Activated gamma-delta T cell treated with Interleukin-2 at 50 U/mL for 16 hours (primary cell): Measurements from ENCODE around the gene PLK4.
"Not testable (repeated sequence)": the region's sequence is repeated elsewhere in the genome, so short reads cannot be mapped to it uniquely, and the experiment has no call there.

Source experiments
- DNase-seq: peaks from one replicate; pipeline ENCODE4 v3.0.0-alpha.2; 2020

The PLK4 gene

DNA sequence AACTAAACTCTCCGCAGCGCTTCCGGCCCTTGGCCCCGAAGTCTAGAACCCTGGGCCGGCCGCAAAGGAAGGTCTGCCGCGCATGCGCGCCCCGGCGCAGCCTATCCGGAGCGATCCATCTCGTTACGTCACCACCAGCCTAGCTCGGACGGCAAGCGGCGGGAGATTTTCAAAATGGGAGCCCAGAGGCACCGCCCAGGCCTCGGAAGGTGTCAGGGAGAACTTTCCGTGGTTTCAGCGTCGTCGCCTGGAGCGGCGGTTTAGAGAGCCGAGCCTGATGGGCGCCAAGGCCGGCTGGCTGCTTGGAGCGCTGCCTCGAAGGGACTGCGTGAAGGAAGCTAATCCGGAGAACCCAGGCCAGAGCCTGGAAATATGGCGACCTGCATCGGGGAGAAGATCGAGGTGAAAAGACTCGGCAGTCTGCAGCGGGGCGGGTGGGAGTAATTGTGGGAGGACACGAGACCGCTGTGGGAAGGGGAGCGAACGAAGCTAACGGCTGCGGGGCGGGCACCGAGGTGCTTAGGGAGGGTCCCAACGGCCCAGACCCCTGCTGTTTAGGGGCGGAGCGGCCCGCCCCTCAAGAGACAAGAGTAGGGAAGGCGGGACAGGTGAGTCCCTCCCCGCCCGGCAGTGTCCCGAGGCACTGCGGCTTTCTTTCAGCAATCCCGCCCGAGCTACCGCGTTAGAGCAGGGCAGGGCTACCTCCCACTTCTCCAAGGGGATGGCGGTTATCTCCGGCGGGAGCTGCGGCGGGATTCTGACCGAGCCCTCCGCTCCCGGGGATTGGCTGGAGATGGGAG is at the start of gene PLK4:
Gene PLK4 (plus strand): TSS at position 131 of the 800 bp plus-strand sequence. CDS start 242 bp downstream, at position 373.
- DNase-seq: peak; percentile 93

DNA sequence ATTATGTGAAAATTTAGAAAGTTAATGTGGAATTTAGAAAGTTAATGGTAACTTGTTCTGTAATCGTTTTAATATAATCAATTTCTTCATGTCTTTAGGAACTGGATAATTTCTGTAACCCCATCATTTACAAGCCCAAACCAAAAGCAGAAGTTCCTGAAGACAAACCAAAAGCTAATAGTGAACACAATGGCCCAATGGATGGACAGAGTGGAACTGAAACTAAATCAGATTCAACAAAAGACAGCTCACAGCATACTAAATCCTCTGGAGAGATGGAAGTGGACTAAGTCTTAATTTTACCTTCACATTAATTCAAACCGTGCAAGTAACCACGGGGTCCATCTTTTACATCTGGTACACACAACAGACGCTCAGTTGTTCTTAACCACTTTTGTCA is 48.1 kb upstream of the PLK4 start:
- no peak for DNase-seq

DNA sequence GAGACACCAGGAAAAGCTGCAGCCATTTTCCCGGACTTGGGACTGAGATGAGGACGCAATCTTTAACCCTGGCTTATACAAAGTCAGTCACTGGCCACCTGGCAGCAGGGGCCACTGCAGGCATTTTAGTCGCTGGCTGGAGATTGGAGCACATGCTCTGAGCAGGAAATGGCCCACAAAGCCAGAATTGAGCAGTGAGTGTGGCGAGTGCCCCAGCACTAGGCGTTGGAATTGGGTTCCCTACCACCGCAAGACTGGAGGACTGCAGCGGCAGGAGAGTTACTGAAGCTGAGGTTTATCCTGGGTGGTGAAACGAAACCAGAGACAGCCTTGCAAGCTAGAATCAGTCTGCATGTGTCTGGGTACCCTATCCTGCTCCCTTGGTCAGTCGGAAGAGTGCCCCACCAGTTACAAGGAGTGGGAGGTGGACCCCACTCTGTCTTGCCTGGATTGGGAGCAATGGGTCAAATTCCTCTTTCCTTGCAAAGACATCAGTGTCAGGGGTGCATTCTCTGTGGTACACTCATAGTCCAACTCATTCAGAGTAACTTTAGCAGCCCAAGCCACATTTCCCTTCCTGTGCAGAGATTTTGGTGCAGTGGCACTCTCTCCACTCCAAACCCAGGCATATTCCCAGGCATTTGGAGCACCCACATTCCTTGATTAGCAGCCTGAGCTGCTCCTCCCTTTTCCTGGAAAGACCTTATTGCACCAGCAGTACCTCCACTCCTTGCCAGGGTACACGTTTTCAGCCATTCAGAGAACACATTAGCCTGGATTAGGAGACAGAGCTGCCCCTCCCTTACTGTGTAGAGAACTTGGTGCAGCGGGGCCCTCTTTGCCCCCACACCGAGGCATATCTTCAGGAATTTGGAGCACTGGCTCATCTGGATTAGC is 36.7 kb upstream of the PLK4 start:
- no peak for DNase-seq

DNA sequence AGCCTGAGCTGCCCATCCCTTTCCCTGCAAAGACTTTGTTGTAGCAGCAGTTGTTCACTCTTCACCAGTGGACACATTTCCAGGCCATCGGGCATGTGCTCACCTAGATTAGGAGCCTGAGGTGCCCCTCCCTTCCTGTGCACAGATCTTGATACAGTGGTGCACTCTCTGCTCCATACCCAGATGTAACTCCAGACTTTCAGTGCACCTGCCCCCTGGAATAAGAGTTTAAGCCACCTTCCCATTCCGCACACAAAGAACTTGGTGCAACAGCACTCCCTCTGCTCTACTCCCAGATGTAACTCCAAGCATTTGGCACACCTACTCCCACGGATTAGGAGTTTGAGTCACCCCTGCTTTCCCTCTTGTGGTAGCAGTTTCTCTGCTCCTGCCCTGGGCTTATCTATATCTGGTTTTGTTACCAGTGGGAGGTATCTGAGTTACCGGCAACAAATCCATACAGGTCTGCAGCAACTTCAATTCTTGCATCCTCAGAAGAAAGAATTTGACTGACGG is 36.0 kb upstream of the PLK4 start:
- DNase-seq: no peak

DNA sequence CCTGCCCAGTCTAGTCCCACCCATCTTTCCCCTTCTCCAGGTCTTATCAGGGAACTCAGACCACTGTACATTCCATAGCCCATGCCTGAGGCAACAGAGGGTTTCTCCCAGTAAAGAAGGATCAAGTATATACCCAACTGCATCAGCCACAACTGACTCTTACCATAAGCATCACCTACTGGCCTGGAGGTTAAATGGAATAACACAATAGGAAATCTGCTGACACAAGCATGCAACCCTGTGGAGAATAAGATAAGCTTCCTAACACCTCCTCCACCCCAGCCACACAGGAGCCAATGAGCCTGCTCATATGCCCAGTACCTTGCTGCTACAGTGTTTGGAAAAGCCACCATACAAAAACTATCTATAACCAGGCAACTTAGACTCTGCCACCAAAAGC is 34.6 kb upstream of the PLK4 start:
- DNase-seq: no peak

DNA sequence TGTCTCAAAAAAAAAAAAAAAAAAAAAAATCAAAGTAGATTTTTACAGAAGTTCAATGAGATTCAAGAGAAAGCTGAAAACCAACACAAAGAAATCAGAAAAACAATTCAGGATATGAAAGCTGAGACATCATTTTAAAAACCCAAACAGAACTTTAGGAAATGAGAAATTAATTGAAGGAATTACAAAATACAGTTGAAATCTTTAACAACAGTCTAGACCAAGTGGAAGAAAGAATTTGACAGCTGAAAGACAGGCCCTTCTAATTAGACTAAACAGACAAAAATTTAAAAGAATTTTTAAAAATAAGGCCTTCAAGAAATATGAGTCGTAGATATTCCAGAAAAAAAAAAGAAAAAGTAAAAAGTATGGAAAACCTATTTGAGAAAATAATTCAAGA is 33.9 kb upstream of the PLK4 start:
- DNase-seq: no peak

DNA sequence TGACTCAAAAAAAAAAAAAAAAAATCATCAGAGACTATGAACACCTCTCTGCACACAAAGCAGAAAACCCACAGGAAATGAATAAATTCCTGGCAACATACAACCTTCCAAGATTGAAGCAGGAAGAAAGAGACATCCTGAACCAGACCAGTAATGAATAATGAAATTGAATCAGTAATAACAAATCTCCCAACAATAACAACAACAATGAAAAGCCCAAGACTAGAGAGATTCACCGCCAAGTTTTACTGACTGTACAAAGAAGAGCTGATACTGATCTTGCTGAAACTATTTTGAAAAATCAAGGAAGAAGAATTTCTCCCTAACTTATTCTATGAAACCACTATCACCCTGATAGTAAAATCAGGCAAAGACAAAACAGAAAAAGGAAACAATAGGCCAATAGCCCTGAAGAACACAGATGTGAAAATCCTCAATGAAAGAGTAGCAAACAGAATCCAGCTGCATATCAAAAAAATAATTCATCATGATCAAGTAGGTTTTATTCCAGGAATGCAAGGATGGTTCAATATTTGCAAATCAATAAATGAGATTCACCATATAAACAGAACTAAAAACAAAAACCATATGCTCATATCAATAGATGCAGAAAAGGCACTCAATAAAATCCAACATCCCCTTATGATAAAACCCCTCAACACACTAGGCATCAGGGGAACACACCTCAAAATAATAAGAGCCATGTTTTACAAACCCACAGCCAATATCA is 31.0 kb upstream of the PLK4 start:
- no peak for DNase-seq

DNA sequence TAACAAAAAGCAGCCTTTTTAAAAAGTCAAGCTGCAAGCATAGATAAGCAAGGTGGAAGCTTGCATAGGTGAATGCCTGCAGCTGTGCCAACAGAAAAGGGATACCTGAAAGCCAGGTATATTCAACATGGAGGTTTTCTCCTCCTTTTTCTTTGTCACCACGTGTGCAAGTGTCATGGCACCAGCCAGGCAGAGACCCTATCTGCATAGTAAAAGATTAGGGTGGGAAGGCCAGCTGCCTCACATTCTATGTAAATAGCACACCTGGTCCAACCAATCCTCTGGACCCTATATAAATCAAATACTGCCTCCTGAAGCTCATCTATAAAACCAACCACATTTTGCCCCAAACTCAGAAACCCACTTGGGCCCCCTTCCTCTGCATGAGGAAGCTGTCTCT is 28.0 kb upstream of the PLK4 start:
- DNase-seq: no peak

DNA sequence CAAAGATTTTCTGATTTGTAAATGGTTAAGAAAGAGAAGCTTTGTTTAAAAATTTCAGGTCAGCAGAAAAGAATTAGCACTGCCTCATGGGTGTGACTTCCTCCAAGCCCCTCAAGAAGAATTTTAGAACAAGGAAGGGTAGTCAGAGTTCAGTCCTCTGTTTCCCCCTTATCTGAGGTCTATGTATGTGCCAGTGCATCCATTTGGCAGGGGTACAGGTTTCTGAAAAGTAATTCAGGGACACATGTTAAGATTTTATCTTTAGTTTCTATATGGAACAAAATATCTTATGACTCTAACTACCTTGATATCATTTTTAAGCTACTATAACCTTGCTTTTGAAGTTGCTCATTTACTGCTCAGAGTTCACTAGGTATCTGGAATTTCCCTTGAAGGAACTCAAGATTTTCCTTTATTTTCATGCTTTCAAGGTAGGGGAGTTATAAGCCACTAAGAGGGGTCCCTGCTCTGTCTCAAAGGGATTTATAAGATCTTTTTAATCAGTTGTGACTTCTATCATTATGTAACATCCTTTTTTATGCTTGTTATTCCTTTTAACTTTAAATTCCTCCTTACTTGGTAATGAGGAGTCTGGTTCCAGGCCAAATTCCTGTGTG is 24.4 kb upstream of the PLK4 start:
- no peak for DNase-seq

DNA sequence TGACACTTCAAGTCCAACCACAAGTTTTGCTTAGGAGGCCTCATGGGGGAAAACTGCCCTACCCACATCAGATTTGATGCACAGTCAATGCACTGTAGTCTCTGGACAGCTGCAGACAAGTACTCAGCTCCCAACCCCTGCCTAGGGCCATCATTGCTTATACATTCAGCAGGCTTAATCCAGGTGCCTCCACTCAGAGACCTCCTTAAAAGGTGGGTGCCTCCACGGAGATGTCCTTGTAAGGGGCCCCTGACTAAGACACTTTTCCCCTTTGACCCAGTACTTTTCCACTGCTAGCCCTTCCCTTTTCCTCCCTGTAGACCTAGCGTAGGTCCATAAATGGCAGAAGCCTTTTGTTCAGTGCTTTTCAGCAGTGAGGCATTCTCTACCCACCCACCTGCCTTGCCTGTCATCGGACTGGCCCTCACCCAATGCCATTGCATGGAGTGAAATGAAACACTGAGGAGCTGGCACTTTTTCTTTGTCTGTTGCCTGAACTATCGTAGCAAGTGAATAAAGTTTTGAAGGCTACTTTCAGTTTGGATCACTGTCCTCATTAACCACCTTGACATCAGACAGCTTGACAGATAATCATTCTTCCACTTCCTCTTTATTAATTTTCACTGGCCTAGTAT is 23.8 kb upstream of the PLK4 start:
- DNase-seq: no peak

DNA sequence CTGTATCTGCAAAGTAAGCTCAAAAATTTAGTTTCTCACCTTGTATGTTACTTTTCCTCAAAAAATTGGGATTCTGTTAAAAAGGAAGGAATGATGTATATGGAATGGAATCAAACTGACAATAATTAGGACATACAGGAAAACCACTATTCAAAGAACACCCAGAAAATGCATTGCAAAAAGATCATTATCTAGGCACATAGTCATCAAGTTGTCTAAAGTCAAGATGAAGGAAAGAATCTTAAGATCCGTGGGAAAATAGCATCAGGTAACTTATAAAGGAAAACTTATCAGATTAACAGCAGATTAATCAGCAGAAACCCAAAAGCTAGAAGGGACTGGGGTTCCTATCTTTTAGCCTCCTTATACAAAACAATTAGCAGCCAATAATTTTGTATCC is 23.1 kb upstream of the PLK4 start:
- no peak for DNase-seq

DNA sequence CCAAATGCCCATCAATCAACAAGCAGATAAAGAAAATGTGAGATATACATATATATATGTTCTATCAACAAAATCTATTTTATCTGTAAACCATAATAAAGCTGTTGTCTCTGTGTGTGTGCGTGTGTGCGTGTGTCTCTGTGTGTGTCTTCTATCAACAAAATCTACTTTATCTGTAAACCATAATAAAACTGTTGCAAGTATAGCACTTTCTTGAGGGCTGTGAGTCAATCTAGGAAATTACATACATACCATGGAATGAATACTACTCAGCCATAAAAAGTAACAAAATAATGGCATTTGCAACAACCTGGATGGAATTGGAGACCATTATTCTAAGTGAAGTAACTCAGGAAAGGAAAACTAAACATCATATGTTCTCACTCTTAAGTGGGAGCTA is 12.5 kb upstream of the PLK4 start:
- no peak for DNase-seq

DNA sequence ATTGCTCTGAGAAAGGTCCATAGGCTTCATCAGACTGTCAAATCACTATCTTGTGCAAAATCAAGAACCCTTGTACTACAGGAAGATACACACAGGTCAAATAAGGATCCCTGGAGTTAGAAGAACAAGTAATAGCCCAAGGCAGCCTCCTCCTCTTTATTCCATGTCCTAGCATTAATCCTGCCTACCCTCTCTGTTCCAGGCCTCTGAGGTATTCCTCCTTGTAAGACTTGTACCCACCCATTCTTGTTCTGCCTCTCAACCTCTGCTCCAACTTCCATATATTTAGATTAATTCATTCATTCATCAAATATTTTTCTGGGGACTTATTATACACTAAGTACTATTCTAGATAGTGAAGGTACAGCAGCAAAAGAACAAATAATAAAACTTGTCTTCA is 10.4 kb upstream of the PLK4 start:
- DNase-seq: no peak

DNA sequence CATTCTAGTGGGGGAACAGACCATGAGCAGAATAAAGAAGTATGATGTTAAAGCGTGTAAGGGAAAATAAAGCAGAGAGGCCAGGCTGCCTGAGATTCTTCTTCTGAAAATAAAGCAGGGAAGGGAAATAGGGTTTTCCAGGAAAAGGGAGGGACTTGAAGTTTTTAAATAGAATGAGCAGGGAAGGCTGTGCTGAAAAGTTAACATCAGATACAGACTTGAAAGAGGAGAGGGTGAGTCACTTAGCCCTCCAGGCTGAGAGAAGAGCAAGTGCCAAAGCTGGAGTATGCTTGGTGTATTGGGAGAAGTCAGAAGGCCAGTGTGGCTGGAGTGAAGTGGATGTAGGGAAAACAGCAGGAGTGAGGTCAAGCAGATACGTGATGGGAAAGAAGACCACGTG is 10.0 kb upstream of the PLK4 start:
- no peak for DNase-seq

DNA sequence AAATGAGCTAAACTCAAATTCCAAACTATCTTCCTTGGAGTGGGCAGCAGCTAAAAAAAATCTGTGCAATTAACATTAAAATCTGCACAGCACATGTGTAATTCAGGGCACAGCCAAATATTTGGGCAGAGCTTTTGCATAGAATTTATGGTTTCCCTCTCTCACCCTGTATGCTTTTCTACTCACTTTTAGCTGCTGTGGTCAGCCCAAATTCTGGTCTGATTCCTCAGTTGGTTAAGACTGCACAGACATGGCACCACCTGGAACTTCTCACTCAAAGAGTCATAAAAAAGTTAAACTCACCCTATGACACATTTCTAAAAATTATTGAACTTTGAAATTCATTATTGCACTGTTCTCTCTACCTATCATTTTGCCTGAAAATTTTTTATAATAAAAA is 4.9 kb upstream of the PLK4 start:
- DNase-seq: no peak

DNA sequence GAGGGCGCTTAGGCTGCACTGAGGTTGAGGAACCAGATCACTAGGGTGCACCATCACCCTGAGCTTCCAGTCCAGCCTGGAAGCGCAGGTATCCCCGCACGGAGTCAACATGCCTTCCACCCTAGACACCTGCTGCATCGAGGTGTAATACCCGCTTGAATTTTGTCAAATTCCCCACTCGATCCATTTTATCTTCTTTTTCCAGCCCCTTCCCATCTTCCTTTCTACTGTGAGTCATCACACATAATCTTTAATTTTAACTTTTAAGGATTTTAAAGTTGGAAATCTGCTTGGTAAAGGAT is 821 bp downstream of the PLK4 start:
- no peak for DNase-seq

DNA sequence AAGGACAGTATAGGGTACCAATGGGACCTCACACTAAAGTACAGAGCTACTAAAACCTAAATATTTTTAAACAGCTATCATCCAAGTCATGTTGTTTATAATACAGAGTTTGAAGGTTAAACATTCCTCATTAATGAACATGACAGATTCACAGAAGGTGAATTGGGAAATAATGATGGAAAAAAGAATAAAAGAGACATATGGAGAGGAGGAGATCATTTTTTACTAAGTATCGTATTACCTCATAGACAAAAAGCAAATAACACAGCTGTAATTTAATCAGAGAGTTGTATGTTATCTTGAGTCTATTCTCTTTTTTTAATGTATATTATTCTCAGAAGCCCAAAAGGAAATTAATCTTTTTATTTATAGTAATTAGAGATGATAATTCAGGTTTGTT is 7.9 kb downstream of the PLK4 start:
- no peak for DNase-seq

DNA sequence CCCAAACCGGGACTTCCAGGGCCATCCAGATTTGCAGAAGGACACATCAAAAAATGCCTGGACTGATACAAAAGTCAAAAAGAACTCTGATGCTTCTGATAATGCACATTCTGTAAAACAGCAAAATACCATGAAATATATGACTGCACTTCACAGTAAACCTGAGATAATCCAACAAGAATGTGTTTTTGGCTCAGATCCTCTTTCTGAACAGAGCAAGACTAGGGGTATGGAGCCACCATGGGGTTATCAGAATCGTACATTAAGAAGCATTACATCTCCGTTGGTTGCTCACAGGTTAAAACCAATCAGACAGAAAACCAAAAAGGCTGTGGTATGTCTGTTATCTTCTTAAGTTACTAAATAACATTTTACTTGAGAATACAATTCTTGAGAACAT is 9.2 kb downstream of the PLK4 start:
- DNase-seq: no peak

DNA sequence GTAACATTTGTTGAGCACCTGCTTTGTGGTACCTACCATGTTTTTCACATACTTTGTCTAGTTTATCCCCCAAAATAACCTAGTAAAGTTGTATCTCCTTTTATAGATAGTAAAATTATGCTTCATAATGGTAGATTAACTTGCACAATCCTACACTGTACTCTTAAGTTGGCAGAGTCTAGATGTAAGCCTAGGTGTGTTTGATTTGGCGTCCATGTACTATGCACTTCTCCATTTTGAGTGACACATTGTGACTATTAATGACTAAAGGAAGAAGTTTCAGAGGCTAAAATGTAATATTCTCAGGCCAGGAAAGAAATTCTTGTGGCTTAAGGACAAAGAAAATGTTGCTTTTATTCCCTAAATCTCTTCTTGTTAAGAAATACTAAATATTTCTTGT is 15.4 kb downstream of the PLK4 start:
- DNase-seq: no peak

DNA sequence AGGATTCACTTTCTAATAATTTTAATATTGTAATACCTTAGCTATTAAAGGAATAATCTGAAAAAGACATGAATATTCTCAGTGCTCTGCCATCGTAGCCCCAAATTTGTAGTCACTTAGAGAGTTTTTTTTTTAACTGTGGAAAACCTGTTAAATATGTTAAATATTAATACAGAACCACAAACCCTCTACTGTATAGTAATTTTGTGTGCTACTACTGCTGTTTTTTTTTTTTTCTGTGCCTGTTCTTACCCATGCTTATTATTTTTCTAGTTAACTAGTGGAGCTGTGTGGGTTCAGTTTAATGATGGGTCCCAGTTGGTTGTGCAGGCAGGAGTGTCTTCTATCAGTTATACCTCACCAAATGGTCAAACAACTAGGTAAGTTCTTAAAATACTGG is 15.8 kb downstream of the PLK4 start:
- DNase-seq: no peak

DNA sequence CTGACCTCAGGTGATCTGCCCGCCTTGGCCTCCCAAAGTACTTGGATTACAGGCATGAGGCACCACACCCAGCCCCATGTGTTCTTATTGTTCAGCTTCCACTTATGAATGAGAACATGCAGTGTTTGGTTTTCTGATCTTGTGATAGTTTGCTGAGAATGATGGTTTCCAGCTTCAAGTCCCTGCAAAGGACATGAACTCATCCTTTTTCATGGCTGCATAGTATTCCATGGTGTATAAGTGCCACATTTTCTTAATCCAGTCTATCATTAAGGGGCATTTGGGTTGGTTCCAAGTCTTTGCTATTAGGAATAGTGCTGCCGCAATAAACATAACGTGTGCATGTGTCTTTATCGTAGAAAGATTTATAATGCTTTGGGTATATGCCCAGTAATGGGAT is 19.0 kb downstream of the PLK4 start:
- DNase-seq: not testable (repeated sequence)

DNA sequence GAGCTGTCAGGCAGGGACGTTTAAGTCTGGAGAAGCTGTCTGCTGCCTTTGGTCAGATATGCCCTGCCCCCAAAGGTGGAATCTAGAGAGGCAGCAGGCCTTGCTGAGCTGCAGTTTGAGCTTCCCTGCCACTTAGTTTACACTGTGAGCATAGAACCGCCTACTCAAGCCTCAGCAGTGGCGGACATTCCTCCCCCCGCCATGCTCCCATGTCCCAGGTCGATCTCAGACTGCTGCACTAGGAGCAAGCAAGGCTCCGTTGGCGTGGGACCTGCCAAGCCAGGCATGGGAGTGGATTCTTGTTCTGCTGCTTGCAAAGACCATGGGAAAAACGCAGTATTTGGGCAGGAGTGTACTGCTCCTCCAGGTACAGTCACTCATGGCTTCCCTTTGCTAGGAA is 24.3 kb downstream of the PLK4 start:
- DNase-seq: no peak

DNA sequence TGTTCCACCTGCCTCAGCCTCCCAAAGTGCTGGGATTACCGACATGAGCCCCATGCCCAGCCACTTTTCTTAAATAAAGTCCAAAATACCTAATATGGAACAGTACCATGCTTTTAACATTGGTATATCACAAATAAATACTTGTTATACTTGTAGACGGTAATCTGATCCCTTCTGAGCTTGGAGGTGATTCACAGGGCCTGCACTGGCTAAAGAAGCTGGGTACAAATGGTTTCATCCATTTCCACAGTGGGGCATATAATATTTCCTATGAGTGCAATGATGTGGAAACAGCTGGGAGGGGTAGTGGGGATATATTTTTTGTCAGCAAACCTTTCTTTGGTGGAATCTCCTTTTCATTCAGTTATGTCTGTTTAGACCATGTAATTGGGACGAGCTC is 35.8 kb downstream of the PLK4 start:
- DNase-seq: no peak
